ENCODE measurements around the gene GPATCH4. TPM values are rescaled to one million over a fixed set of nuclear protein-coding genes. Genes with fewer than 3 reads are reported as not detected.

GPATCH4 gene
- total and polyA plus RNA-seq, 11 donors, result 8.8 to 67.5 (median 15.5) TPM

DNA sequence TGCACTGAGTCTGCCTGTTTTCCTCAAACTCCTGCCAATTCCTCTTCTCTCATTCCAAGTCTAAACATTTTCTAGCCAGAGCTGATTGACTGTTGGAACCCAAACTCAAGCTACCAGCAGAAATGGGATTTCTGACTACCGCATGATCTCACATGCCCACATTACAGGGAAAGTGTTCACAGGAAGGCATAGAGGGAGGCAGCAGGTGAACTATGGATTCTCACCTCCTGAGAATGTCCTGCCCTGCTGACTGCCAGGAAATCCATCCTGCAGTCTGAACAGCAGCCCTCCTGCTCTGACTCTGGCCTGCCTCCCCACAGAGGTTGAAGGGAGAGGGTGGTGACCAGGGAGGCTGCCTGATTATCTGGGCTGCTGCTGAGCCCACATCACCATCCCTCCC is 51.4 kb downstream of the GPATCH4 start:
- Histone ChIP-seq H3K4me1 (peaks cover 0 to 28% (median 0%) of the 10 kb centered on the region in 12 donors), H3K9me3 (no peaks in the 10 kb centered on the region), H3K36me3 (peaks cover 0 to 10% (median 0%) of the 10 kb centered on the region in 9 donors), H3K27me3 (no peaks in the 10 kb centered on the region), H3K27ac (no peak overlapping the region), H3K4me3 (no peak overlapping the region)
- ATAC-seq (no peak), DNase-seq (no peak)
- intact Hi-C loops (cut with DNase I), result loop anchor here in 1 of 10 donors (10.0 kb wide), 1 partner anchor 165 kb away; no protein-coding TSS in a partner anchor
- WGBS, 4 donors, result 80 to 93% (median 92%) methylated on average over 1 of the region's 1 CpG
- TF ChIP-seq POLR2A (IDR thresholded peaks at IDR 0.05), result no peak

DNA sequence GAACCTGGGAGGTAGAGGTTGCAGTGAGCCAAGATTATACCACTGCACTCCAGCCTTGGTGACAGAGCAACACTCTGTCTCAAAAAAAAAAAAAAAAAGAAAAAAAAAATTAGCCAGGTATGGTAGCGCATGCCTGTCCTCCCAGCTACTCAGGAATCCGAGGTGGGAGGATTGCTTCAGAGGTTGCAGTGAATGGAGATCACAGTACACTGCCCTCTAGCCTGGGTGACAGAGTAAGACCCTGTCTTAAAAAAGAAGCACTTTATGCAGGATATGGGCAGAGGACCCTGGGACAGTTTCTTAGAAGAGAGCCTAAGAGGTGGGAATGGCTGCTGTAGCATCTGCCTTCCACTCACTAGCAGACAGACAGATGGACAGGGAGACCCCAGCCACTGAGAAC is 51.9 kb downstream of the GPATCH4 start:
- DNase-seq (no peak), ATAC-seq (no peak)
- Histone ChIP-seq H3K27me3 (no peaks in the 10 kb centered on the region), H3K36me3 (peaks cover 0 to 10% (median 0%) of the 10 kb centered on the region in 9 donors), H3K9me3 (no peaks in the 10 kb centered on the region), H3K4me1 (peaks cover 0 to 23% (median 0%) of the 10 kb centered on the region in 12 donors), H3K4me3 (no peak overlapping the region), H3K27ac (no peak overlapping the region)
- intact Hi-C loops (cut with DNase I), result loop anchor here in 1 of 10 donors (10.0 kb wide), 1 partner anchor 165 kb away; no protein-coding TSS in a partner anchor
- no peak for TF ChIP-seq POLR2A (IDR thresholded peaks at IDR 0.05)
- TF ChIP-seq, protein P1, sequence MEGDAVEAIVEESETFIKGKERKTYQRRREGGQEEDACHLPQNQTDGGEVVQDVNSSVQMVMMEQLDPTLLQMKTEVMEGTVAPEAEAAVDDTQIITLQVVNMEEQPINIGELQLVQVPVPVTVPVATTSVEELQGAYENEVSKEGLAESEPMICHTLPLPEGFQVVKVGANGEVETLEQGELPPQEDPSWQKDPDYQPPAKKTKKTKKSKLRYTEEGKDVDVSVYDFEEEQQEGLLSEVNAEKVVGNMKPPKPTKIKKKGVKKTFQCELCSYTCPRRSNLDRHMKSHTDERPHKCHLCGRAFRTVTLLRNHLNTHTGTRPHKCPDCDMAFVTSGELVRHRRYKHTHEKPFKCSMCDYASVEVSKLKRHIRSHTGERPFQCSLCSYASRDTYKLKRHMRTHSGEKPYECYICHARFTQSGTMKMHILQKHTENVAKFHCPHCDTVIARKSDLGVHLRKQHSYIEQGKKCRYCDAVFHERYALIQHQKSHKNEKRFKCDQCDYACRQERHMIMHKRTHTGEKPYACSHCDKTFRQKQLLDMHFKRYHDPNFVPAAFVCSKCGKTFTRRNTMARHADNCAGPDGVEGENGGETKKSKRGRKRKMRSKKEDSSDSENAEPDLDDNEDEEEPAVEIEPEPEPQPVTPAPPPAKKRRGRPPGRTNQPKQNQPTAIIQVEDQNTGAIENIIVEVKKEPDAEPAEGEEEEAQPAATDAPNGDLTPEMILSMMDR (IDR thresholded peaks at IDR 0.05), result no peak
- 76 to 83% (median 79%) methylated on average over 2 of the region's 2 CpGs for WGBS, 4 donors

DNA sequence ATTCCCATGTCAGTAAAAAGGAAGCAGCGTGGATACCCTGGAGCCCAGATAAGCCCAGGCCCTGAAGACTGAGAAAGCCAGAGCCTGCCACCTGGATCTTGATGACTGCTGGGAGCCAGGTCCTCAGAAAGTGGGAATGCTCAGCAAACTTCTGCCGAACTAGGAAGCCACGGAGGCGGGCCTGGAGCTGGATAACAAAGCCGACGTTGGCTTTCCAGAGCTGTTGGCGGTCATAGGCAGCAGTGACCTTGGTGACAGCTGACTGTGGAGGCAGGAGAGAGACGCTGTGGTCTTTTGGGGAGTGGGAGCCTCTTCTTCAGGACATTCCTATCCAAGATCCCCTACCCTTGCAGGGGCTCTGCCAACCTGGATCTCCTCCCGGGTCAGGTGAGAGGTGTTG is 53.3 kb downstream of the GPATCH4 start:
- ATAC-seq (peak in 1 of 4 donors; percentile 24), DNase-seq (no peak)
- TF ChIP-seq POLR2A (IDR thresholded peaks at IDR 0.05), result no peak
- TF ChIP-seq, protein P1 (IDR thresholded peaks at IDR 0.05), result no peak
- Histone ChIP-seq H3K27me3 (no peaks in the 10 kb centered on the region), H3K27ac (no peak overlapping the region), H3K36me3 (peaks cover 0 to 10% (median 0%) of the 10 kb centered on the region in 9 donors), H3K4me3 (no peak overlapping the region), H3K9me3 (no peaks in the 10 kb centered on the region), H3K4me1 (peaks cover 0 to 13% (median 0%) of the 10 kb centered on the region in 12 donors)
- WGBS, 4 donors, result 79 to 85% (median 80%) methylated on average over 6 to 9 of the region's 9 CpGs
- intact Hi-C loops (cut with DNase I), result loop anchor here in 1 of 10 donors (10.0 kb wide), 1 partner anchor 163 kb away; no protein-coding TSS in a partner anchor

DNA sequence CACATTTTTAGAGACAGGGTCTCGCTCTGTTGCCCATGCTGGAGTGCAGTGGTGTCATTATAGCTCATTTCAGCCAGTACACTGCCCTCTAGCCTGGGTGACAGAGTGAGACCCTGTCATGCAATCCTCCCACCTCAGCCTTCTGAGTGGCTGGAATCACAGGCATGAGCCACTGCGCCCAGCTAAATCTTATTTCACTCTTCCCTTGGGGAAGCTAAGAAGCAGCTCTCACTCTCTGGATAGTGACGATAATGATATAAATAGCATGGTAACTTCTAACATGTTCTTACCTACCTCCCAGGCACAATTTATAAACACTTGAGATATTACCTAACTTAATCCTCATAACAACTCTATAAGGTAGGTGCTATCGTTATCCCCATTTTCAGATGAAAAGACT is 53.8 kb downstream of the GPATCH4 start:
- intact Hi-C loops (cut with DNase I), result loop anchor here in 1 of 10 donors (10.0 kb wide), 1 partner anchor 163 kb away; no protein-coding TSS in a partner anchor
- no peak for ATAC-seq

More for the DNA sequence above, 53.8 kb downstream of the GPATCH4 start:
- DNase-seq, result no peak
- 86 to 94% (median 88%) methylated on average over 4 of the region's 4 CpGs for WGBS, 4 donors
- TF ChIP-seq POLR2A (IDR thresholded peaks at IDR 0.05), result no peak
- TF ChIP-seq, protein P1 (IDR thresholded peaks at IDR 0.05), result no peak
- H3K4me1 ChIP-seq, result peaks cover 0 to 13% (median 0%) of the 10 kb centered on the region in 12 donors
- no peak overlapping the region for H3K27ac ChIP-seq
- H3K9me3 ChIP-seq, result no peaks in the 10 kb centered on the region
- H3K4me3 ChIP-seq, result no peak overlapping the region
- H3K36me3 ChIP-seq, result peaks cover 0 to 10% (median 0%) of the 10 kb centered on the region in 9 donors
- no peaks in the 10 kb centered on the region for H3K27me3 ChIP-seq

Data from heart left ventricle (tissue), 16 donors.